ENCODE results near the gene ADAM12.

ADAM12 gene

GRCh38 chr10:126376956-126377355, 11.3 kb downstream of the ADAM12 start:
- no peak overlapping the region for H3K27ac ChIP-seq
- TF ChIP-seq CTCF (conservative IDR thresholded peaks at IDR 0.05): no peak

GRCh38 chr10:126375926-126376554, 12.2 kb downstream of the ADAM12 start:
- no peak for TF ChIP-seq CTCF (conservative IDR thresholded peaks at IDR 0.05)
- H3K27ac ChIP-seq: no peak overlapping the region

GRCh38 chr10:126375299-126375698, 13.0 kb downstream of the ADAM12 start:
- no peak overlapping the region for H3K27ac ChIP-seq
- TF ChIP-seq CTCF (conservative IDR thresholded peaks at IDR 0.05): no peak

GRCh38 chr10:126374435-126374834, 13.8 kb downstream of the ADAM12 start:
- no peak for TF ChIP-seq CTCF (conservative IDR thresholded peaks at IDR 0.05)
- no peak overlapping the region for H3K27ac ChIP-seq

- TF ChIP-seq CTCF (conservative IDR thresholded peaks at IDR 0.05): no peak
These were observed 14.3 kb downstream of the ADAM12 start for GRCh38 chr10:126373972-126374371.

GRCh38 chr10:126373147-126373546, 15.1 kb downstream of the ADAM12 start:
- no peak overlapping the region for H3K27ac ChIP-seq
- no peak for TF ChIP-seq CTCF (conservative IDR thresholded peaks at IDR 0.05)

More at GRCh38 chr10:126373972-126374371, 14.3 kb downstream of the ADAM12 start:
- H3K27ac ChIP-seq: no peak overlapping the region

- H3K27ac ChIP-seq: peak overlapping the region; percentile 25; the same call in 1 of the 2 replicates
- no peak for TF ChIP-seq CTCF (conservative IDR thresholded peaks at IDR 0.05)
These were observed 15.9 kb downstream of the ADAM12 start for GRCh38 chr10:126372396-126372795.
